H1 (cell line): ENCODE data around the gene MTF2. TPM values are rescaled to one million over a fixed set of nuclear protein-coding genes. Genes with fewer than 3 reads are reported as not detected.

ENCODE experiments used
- BRCA1 ChIP-seq: IDR thresholded peaks from 2 replicates; pipeline ENCODE4 v1.6.1; 2012; ENCODE audit warnings: low read depth, low read length, improper control_type of control experiment
- CBX8 ChIP-seq: fragments of 300-800, 300-1000 bp; sonication (generic); IDR thresholded peaks from 2 replicates; pipeline ENCODE4 v1.7.1; 2016; ENCODE audit warnings: low read depth, low read length, borderline replicate concordance
- CHD1 ChIP-seq: IDR thresholded peaks from 2 replicates; pipeline ENCODE4 v1.6.1; 2012; ENCODE audit warnings: low read depth, low read length, improper control_type of control experiment
- CTCF ChIP-seq, 3 experiments: IDR thresholded peaks; 1 replicate in 2 of 3; 2 replicates in 1 of 3; pipeline versions ENCODE4 v1.5.1 to v1.6.1; 2011; ENCODE audit warnings: low read length in 3 of 3, mild to moderate bottlenecking in 3 of 3, inconsistent platforms in 2 of 3, low read depth in 1 of 3, moderate library complexity in 1 of 3; ENCODE audit not compliant: insufficient read depth in 1 of 3; ENCODE audit errors: control extremely low read depth in 1 of 3
- JUND ChIP-seq: IDR thresholded peaks from 2 replicates; pipeline ENCODE4 v1.6.1; 2011; ENCODE audit warnings: mild to moderate bottlenecking, improper control_type of control experiment, low read length
- POU5F1 ChIP-seq: IDR thresholded peaks from 2 replicates; pipeline ENCODE4 v1.6.1; 2011; ENCODE audit warnings: low read depth, mild to moderate bottlenecking, low read length, moderate library complexity
- SUZ12 ChIP-seq: fragments of 200-600 bp; sonication (generic); IDR thresholded peaks from 2 replicates; pipeline ENCODE4 v1.6.1; 2012; ENCODE audit warnings: mild to moderate bottlenecking, inconsistent platforms, low read length, moderate library complexity, mixed read lengths
- TAF1 ChIP-seq: IDR thresholded peaks from 2 replicates; pipeline ENCODE4 v1.6.1; 2011; ENCODE audit warnings: mild to moderate bottlenecking, low read depth, low read length
- TAF7 ChIP-seq: optimal IDR thresholded peaks from 2 replicates; pipeline ENCODE3; 2011; ENCODE audit warnings: low read depth, mild to moderate bottlenecking, inconsistent platforms, low read length, moderate library complexity, borderline replicate concordance
- USF2 ChIP-seq: IDR thresholded peaks from 2 replicates; pipeline ENCODE4 v1.6.1; 2011; ENCODE audit warnings: low read length, improper control_type of control experiment
- ZNF274 ChIP-seq: IDR thresholded peaks from 2 replicates; pipeline ENCODE4 v1.7.0; 2012; ENCODE audit warnings: low read length, borderline replicate concordance; ENCODE audit errors: extremely low read depth
- polyA plus RNA-seq, 7 experiments: library from polyadenylated mRNA; depleted of rRNA in 3 of 7; stranded (reverse) in 5 of 7; unstranded in 2 of 7; fragments of >200 nt in 5 of 7; fragments of 200-250 nt in 2 of 7; gene quantifications; 1 replicate in 5 of 7; 2 replicates in 1 of 7; 4 replicates in 1 of 7; pipeline versions ENCODE4 v1.2.1 to v1.2.3, GENCODE V29; 2011 to 2013; ENCODE audit warnings: missing spikeins in 2 of 7, mixed read lengths in 2 of 7
- total RNA-seq: library from RNA; stranded (reverse); fragmentation: NEBNext Ultra II Directional; extraction: Animal tissue kit (Norgen Biotek cat#: 25700); gene quantifications from 2 replicates; pipeline ENCODE4 v1.2.1, GENCODE V29; 2021

Gene MTF2
- total and polyA plus RNA-seq, 2 of the 8 experiments (the other 6 are each of a cell fraction or from before 2014, with no cell fraction given): 72.1 to 102 TPM

- TF ChIP-seq TAF7 (no peak), SUZ12 (no peak), BRCA1 (no peak), POU5F1 (no peak), TAF1 (no peak), CBX8 (no peak), USF2 (no peak), CTCF (IDR thresholded peaks at IDR 0.05; ENCODE audit: control extremely low read depth in 1 of 3, insufficient read depth in 1 of 3, low read depth in 1 of 3, low read length in 3 of 3) (no peak), JUND (no peak), ZNF274 (no peak), CHD1 (no peak)
Observed at GRCh38 chr1:93180723-93181613, 101.9 kb downstream of the MTF2 start, which contains the start of gene CCDC18 (continued).
